HepG2 (cell line): Measurements from ENCODE around the gene RBM5. TPM values are rescaled to one million over a fixed set of nuclear protein-coding genes. Genes with fewer than 3 reads are reported as not detected.
A peak's percentile ranks its signal among the peaks of the same experiment; 100 is the strongest.

Source experiments
- ATAC-seq: fragments of 200-7000 bp; cut with Tn5 transposase; 3 replicates; pipeline ENCODE4 v1.9.1; 2020; ENCODE audit warnings: mild to moderate bottlenecking, moderate library complexity
- BruUV-seq: library from RNA; stranded (reverse); fragments of 400-500 nt; replicated peaks from 2 replicates; lab custom pipeline; 2021; lab: Mats Ljungman, UMichigan
- CTCF ChIA-PET: fragments of 300-600 bp; formaldehyde crosslinking; extraction: SDS; loops from one replicate; lab custom pipeline; 2021; ENCODE audit warnings: low total read pairs, inconsistent platforms, low intra/inter-chr PET ratio; lab: Yijun Ruan, JAX
- POLR2A ChIA-PET: fragments of 350-600 bp; sonication (Branson Sonifier 250); formaldehyde crosslinking; loops from one replicate; lab custom pipeline; 2020; ENCODE audit warnings: antibody characterized with exemption, inconsistent platforms; lab: Yijun Ruan, JAX
- DNase-seq: peaks from one replicate; pipeline ENCODE4 v3.0.0-alpha.2; 2015; ENCODE audit warnings: low spot score
- FAIRE-seq: peaks from 3 replicates; lab custom pipeline; 2011; peaks lifted over from hg19 to GRCh38; lab: Jason Lieb, UNC
- H2AFZ ChIP-seq: one replicate; pipeline ENCODE4 v1.6.1; 2011; ENCODE audit warnings: low read length, inconsistent platforms
- H3K27ac ChIP-seq: fragments of 300-600 bp; 3 replicates; pipeline ENCODE4 v1.8.0; 2011; ENCODE audit warnings: mixed run types, mild to moderate bottlenecking, mixed read lengths, low read length, inconsistent platforms; ENCODE audit not compliant: insufficient read depth; ENCODE audit errors: extremely low read length
- H3K27me3 ChIP-seq, 2 experiments: fragments of 200-600 bp in 1 of 2; 2 replicates in 1 of 2; 3 replicates in 1 of 2; pipeline versions ENCODE4 v1.6.0 to v1.8.0; 2011; ENCODE audit warnings: low read length in 2 of 2, mild to moderate bottlenecking in 2 of 2, moderate library complexity in 2 of 2, inconsistent platforms in 1 of 2; ENCODE audit not compliant: insufficient read depth in 2 of 2, control insufficient read depth in 1 of 2
- H3K36me3 ChIP-seq, 2 experiments: fragments of 200-600 bp in 1 of 2; replicated peaks in 1 of 2; 2 replicates in 1 of 2; 3 replicates in 1 of 2; pipeline versions ENCODE4 v1.5.1 to v1.8.0; 2011; ENCODE audit warnings: low read length in 2 of 2, inconsistent platforms in 1 of 2; ENCODE audit not compliant: insufficient read depth in 2 of 2, control insufficient read depth in 1 of 2
- H3K4me1 ChIP-seq: 2 replicates; pipeline ENCODE4 v1.5.1; 2012; ENCODE audit warnings: low read length, inconsistent platforms; ENCODE audit not compliant: insufficient read depth
- H3K4me2 ChIP-seq: 2 replicates; pipeline ENCODE4 v1.6.0; 2011; ENCODE audit warnings: low read depth, low read length, inconsistent platforms
- H3K4me3 ChIP-seq, 3 experiments: fragments of 200-600 bp in 1 of 3; sonication (generic), shearing (Covaris generic) in 1 of 3; replicated peaks in 1 of 3; 2 replicates each; pipeline ENCODE4 v1.5.1; 2011 to 2016; ENCODE audit warnings: low read length in 3 of 3, inconsistent platforms in 2 of 3, low read depth in 2 of 3, mild to moderate bottlenecking in 2 of 3, control low read depth in 1 of 3, mixed read lengths in 1 of 3; ENCODE audit not compliant: insufficient read depth in 1 of 3
- H3K79me2 ChIP-seq: one replicate; pipeline ENCODE4 v1.6.1; 2011; ENCODE audit warnings: low read length, inconsistent platforms; ENCODE audit not compliant: insufficient read depth
- H3K9ac ChIP-seq: 2 replicates; pipeline ENCODE4 v1.6.0; 2011; ENCODE audit warnings: mild to moderate bottlenecking, low read depth, low read length, inconsistent platforms; ENCODE audit not compliant: insufficient read depth
- H3K9me3 ChIP-seq: 2 replicates; pipeline ENCODE4 v1.5.1; 2012; ENCODE audit warnings: mild to moderate bottlenecking, low read length
- H4K20me1 ChIP-seq: 2 replicates; pipeline ENCODE4 v1.6.0; 2011; ENCODE audit warnings: inconsistent platforms, mild to moderate bottlenecking, low read length, moderate library complexity; ENCODE audit not compliant: insufficient read depth
- AFF4 ChIP-seq: sonication (generic); formaldehyde crosslinking; IDR thresholded peaks from 2 replicates; pipeline ENCODE4 v1.4.0; 2020; ENCODE audit warnings: missing genetic modification reagents
- HNF4A ChIP-seq: sonication (generic); formaldehyde crosslinking; IDR thresholded peaks from 2 replicates; pipeline ENCODE4 v1.4.0; 2020; ENCODE audit warnings: missing genetic modification reagents
- PATZ1 ChIP-seq: sonication (generic); formaldehyde crosslinking; IDR thresholded peaks from 2 replicates; pipeline ENCODE4 v1.4.0; 2020; ENCODE audit warnings: missing genetic modification reagents
- ZFX ChIP-seq: sonication (generic); formaldehyde crosslinking; IDR thresholded peaks from 2 replicates; pipeline ENCODE4 v1.4.0; 2020; ENCODE audit warnings: mild to moderate bottlenecking, low read depth, missing genetic modification reagents, moderate library complexity
- ZNF263 ChIP-seq: sonication (generic); formaldehyde crosslinking; IDR thresholded peaks from 2 replicates; pipeline ENCODE4 v1.4.0; 2020; ENCODE audit warnings: missing genetic modification reagents
- ZNF276 ChIP-seq: sonication (generic); formaldehyde crosslinking; IDR thresholded peaks from 2 replicates; pipeline ENCODE4 v1.4.0; 2020; ENCODE audit warnings: mild to moderate bottlenecking, low read depth, missing genetic modification reagents
- WGBS: methylation state at CpG from one replicate; pipeline ENCODE4 v1.1.6; 2017; ENCODE audit warnings: low lambda C conversion rate; 5-methylcytosine and 5-hydroxymethylcytosine counted together
- in situ Hi-C: cut with HindIII; loops from 2 replicates; pipeline ENCODE4 v1.10.0; 2017; ENCODE audit warnings: low pct_unique_long_range_greater_than_20kb; ENCODE audit not compliant: extremely low pct_ligation_motif_present
- intact Hi-C: fragments of 100-400 bp; cut with micrococcal nuclease; formaldehyde crosslinking; loops from one replicate; pipeline ENCODE4 v1.10.0; 2022; ENCODE audit not compliant: unreplicated experiment
- polyA plus RNA-seq, 8 experiments: library from polyadenylated mRNA; depleted of rRNA in 3 of 8; stranded (reverse) in 7 of 8; unstranded in 1 of 8; fragments of >200 nt; fragmentation: Illumina TruSeq in 4 of 8; extraction: Trizol in 4 of 8; gene quantifications; 2 replicates each; pipeline versions ENCODE4 v1.2.1 to v1.2.3, GENCODE V29; 2011 to 2016; ENCODE audit warnings: low read depth in 4 of 8, missing spikeins in 1 of 8, mixed read lengths in 1 of 8; ENCODE audit not compliant: insufficient read depth in 1 of 8
- total RNA-seq, 5 experiments: library from RNA; depleted of rRNA; stranded (reverse); fragments of >200 nt; fragmentation: Illumina TruSeq; extraction: Trizol; gene quantifications; 2 replicates each; pipeline ENCODE4 v1.2.3, GENCODE V29; 2016; ENCODE audit warnings: low read depth in 1 of 5
- TF ChIP-seq, protein P1 (sequence below): sonication (generic); formaldehyde crosslinking; IDR thresholded peaks from 2 replicates; pipeline ENCODE4 v1.5.1; 2020; ENCODE audit warnings: mild to moderate bottlenecking, missing genetic modification reagents, moderate library complexity

Gene RBM5
- total and polyA plus RNA-seq, 2 of the 13 experiments (the other 11 are each of a cell fraction or from before 2014, with no cell fraction given) = 106 to 204 TPM

DNA sequence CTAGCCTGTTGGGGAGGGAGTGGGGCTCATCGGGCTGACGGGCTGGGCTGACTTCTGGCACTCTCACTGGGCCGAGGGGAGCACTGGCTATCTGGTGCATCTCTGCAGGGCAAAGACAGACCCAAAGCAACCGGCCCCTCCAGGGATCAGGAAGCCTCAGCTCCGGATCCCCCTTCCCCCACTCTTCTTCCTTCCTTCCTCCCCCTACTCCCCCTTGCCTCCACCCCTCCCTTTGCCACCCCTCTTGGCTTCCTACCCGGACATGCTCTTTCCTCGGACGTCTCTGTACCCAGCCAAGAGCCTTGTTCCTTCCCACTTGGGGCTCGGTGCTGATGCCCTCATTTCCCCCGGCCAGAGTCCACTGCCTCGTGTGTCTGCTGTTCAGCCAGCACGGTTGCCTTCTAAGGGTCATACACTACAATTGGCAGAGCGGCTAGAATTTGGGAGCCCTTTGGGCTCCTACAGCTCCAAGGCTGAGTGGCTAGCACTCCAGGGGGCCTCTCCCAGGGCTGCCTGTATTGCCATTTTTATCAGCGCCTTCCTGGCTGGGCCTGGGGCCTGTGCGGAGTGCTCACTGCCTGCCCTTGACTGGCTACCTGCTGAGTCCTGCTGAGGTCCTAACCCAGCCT lies 77.3 kb downstream of the RBM5 start (continued):
- TF ChIP-seq, protein P1, sequence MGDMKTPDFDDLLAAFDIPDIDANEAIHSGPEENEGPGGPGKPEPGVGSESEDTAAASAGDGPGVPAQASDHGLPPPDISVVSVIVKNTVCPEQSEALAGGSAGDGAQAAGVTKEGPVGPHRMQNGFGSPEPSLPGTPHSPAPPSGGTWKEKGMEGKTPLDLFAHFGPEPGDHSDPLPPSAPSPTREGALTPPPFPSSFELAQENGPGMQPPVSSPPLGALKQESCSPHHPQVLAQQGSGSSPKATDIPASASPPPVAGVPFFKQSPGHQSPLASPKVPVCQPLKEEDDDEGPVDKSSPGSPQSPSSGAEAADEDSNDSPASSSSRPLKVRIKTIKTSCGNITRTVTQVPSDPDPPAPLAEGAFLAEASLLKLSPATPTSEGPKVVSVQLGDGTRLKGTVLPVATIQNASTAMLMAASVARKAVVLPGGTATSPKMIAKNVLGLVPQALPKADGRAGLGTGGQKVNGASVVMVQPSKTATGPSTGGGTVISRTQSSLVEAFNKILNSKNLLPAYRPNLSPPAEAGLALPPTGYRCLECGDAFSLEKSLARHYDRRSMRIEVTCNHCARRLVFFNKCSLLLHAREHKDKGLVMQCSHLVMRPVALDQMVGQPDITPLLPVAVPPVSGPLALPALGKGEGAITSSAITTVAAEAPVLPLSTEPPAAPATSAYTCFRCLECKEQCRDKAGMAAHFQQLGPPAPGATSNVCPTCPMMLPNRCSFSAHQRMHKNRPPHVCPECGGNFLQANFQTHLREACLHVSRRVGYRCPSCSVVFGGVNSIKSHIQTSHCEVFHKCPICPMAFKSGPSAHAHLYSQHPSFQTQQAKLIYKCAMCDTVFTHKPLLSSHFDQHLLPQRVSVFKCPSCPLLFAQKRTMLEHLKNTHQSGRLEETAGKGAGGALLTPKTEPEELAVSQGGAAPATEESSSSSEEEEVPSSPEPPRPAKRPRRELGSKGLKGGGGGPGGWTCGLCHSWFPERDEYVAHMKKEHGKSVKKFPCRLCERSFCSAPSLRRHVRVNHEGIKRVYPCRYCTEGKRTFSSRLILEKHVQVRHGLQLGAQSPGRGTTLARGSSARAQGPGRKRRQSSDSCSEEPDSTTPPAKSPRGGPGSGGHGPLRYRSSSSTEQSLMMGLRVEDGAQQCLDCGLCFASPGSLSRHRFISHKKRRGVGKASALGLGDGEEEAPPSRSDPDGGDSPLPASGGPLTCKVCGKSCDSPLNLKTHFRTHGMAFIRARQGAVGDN (CRISPR knock-in tag) = peak; percentile 33
- 0 out of 2 replicates have a peak, but pooled peaks have one; percentile 9 for TF ChIP-seq HNF4A (CRISPR knock-in tag)

DNA sequence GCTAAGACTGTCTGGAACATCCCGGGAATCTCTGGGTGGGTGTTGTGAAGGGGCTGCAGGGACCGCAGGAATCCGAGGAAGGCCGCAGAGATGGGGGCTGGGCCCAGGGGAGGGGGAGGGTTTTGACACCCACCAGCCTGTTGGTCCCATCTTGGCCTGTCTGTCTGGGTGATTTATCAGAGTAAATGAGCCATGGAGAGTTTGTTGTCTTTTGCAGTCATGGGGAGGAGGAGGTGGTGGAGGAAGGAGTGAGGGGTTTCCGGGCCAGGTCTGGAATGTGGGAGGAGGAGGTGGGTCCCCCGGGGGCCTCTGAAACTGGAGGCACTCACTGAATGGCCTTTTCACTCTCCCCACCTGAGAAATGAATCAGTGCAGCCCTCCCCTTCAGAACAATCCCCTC lies 77.9 kb downstream of the RBM5 start:
- intact Hi-C loops (no loop called here), in situ Hi-C loops (no loop called here)
- WGBS = 43% methylated on average over 6 of the region's 6 CpGs
- peaks cover 5% of the 10 kb centered on the region for H3K79me2 ChIP-seq
- BruUV-seq = no TSS peak
- H3K4me3 ChIP-seq = peak overlapping the region in 1 of 3 experiments; percentile 60; a peak in 2 of 6 replicates
- ChIA-PET CTCF (no interaction called here), POLR2A (interaction anchor here (0.8 to 2.8 kb wide), 7 partner anchors 10 to 227 kb away, joined by 3 to 23 read pairs (median 3); partner anchors contain the start of gene RBM6)
- ATAC-seq = no peak
- no peaks in the 10 kb centered on the region for H3K9me3 ChIP-seq
- H3K36me3 ChIP-seq = 0 out of 5 replicates have a peak, but pooled peaks cover 0 to 2% of the 10 kb centered on the region in 2 experiments
- H3K4me2 ChIP-seq = peak overlapping the region; percentile 68
- peak overlapping the region; percentile 55 for H3K9ac ChIP-seq
- H4K20me1 ChIP-seq = no peaks in the 10 kb centered on the region
- H3K27me3 ChIP-seq = no peaks in the 10 kb centered on the region
- H3K4me1 ChIP-seq = peaks cover 99% of the 10 kb centered on the region
- FAIRE-seq = no peak
- DNase-seq = no peak
- peak overlapping the region; percentile 68 for H3K27ac ChIP-seq
- no peak overlapping the region for H2AFZ ChIP-seq
- TF ChIP-seq ZFX (CRISPR knock-in tag) = peak; percentile 2; the same call in 1 of the 2 replicates
- TF ChIP-seq PATZ1 (CRISPR knock-in tag) = peak; percentile 47; the same call in 1 of the 2 replicates
- TF ChIP-seq ZNF263 = peak; percentile 39; the same call in 1 of the 2 replicates
- TF ChIP-seq AFF4 (CRISPR knock-in tag) = no peak
- TF ChIP-seq ZNF276 (CRISPR knock-in tag) = no peak
